NB4 (cell line): ENCODE measurements around the gene FLT1.

Source experiments
- MAX ChIP-seq: IDR thresholded peaks from 2 replicates; pipeline ENCODE4 v1.6.1; 2011; ENCODE audit warnings: low read depth, low read length
- MYC ChIP-seq: IDR thresholded peaks from 2 replicates; pipeline ENCODE4 v1.6.1; 2011; ENCODE audit warnings: low read depth, low read length
- POLR2A ChIP-seq: IDR thresholded peaks from 2 replicates; pipeline ENCODE4 v1.6.1; 2011; ENCODE audit warnings: mild to moderate bottlenecking; ENCODE audit not compliant: insufficient read length; ENCODE audit errors: extremely low read depth
- TF ChIP-seq, protein P1 (sequence below): IDR thresholded peaks from one replicate; pipeline ENCODE4 v1.5.1; 2012; ENCODE audit warnings: low read depth, low read length

DNA sequence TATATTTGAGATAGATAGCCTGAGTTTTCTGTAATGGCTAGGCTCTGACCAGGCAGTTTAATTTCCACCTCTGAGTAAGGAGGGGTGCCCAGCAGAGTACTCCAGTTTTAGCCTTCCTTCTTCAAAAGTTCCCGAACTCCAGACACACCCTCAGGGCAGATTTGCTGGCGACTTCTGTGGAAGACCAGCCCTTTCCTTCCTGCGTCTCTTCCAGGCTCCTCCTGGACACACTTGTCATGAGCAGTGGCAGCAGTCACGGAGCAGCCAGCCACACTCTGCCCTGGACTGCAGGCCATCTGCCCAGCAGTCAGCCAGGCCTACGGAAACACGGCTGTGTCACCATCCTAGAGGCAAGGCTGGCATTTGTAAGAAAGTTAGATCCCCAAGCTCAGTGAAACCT, 6.6 kb upstream of the FLT1 start:
- TF ChIP-seq POLR2A (no peak), MAX (no peak), MYC (no peak)
- TF ChIP-seq, protein P1, sequence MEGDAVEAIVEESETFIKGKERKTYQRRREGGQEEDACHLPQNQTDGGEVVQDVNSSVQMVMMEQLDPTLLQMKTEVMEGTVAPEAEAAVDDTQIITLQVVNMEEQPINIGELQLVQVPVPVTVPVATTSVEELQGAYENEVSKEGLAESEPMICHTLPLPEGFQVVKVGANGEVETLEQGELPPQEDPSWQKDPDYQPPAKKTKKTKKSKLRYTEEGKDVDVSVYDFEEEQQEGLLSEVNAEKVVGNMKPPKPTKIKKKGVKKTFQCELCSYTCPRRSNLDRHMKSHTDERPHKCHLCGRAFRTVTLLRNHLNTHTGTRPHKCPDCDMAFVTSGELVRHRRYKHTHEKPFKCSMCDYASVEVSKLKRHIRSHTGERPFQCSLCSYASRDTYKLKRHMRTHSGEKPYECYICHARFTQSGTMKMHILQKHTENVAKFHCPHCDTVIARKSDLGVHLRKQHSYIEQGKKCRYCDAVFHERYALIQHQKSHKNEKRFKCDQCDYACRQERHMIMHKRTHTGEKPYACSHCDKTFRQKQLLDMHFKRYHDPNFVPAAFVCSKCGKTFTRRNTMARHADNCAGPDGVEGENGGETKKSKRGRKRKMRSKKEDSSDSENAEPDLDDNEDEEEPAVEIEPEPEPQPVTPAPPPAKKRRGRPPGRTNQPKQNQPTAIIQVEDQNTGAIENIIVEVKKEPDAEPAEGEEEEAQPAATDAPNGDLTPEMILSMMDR: no peak
